ENCODE results near the gene GIPC2. TPM values are rescaled to one million over a fixed set of nuclear protein-coding genes. Genes with fewer than 3 reads are reported as not detected.

GIPC2 gene
- total RNA-seq, 1 experiment from 2014 or later = 0.07 TPM

GRCh38 chr1:78176448-78176847, 130.7 kb downstream of the GIPC2 start:
- RAD21 ChIA-PET (ENCODE audit: low non-redundant PET in 1 of 2, low total read pairs in 2 of 2, uncharacterized antibody in 2 of 2, unreplicated experiment in 2 of 2) = no interaction called here
- intact Hi-C loops (cut with micrococcal nuclease) = no loop called here
- H3K36me3 ChIP-seq (ENCODE audit: control insufficient read depth in 1 of 2, insufficient read depth in 2 of 2, low read length in 2 of 2) = no peaks in the 10 kb centered on the region
- no peaks in the 10 kb centered on the region for H3K9me2 ChIP-seq (ENCODE audit: insufficient read depth)
- H3K4me3 ChIP-seq (replicated peaks in 1 of 2; ENCODE audit: low read depth in 1 of 2, low read length in 2 of 2) = no peak overlapping the region
- no peaks in the 10 kb centered on the region for H3K79me2 ChIP-seq (ENCODE audit: insufficient read depth, low read length)
- H3K9ac ChIP-seq (ENCODE audit: low read length) = no peak overlapping the region
- H3K27me3 ChIP-seq (ENCODE audit: insufficient read depth, low read length) = no peaks in the 10 kb centered on the region
- TF ChIP-seq FOSL1 (IDR thresholded peaks at IDR 0.05; ENCODE audit: low read depth) = no peak
- TF ChIP-seq, protein P1, sequence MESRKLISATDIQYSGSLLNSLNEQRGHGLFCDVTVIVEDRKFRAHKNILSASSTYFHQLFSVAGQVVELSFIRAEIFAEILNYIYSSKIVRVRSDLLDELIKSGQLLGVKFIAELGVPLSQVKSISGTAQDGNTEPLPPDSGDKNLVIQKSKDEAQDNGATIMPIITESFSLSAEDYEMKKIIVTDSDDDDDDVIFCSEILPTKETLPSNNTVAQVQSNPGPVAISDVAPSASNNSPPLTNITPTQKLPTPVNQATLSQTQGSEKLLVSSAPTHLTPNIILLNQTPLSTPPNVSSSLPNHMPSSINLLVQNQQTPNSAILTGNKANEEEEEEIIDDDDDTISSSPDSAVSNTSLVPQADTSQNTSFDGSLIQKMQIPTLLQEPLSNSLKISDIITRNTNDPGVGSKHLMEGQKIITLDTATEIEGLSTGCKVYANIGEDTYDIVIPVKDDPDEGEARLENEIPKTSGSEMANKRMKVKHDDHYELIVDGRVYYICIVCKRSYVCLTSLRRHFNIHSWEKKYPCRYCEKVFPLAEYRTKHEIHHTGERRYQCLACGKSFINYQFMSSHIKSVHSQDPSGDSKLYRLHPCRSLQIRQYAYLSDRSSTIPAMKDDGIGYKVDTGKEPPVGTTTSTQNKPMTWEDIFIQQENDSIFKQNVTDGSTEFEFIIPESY (IDR thresholded peaks at IDR 0.05; ENCODE audit: extremely low read depth, insufficient replicate concordance, low read length) = no peak
- TF ChIP-seq CBX3 (IDR thresholded peaks at IDR 0.05; ENCODE audit: low read depth) = no peak
- no peak for TF ChIP-seq POLR2A (IDR thresholded peaks at IDR 0.05; ENCODE audit: borderline replicate concordance, extremely low read depth, insufficient read depth, insufficient read length)
- no peak for TF ChIP-seq ZNF274 (IDR thresholded peaks at IDR 0.05; ENCODE audit: low read depth, low read length)
- TF ChIP-seq, protein P2, sequence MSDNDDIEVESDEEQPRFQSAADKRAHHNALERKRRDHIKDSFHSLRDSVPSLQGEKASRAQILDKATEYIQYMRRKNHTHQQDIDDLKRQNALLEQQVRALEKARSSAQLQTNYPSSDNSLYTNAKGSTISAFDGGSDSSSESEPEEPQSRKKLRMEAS (IDR thresholded peaks at IDR 0.05) = no peak
- no peak for TF ChIP-seq SP1 (IDR thresholded peaks at IDR 0.05; ENCODE audit: low read depth)
- no peak for TF ChIP-seq RAD21 (IDR thresholded peaks at IDR 0.05; ENCODE audit: low read depth)
- no peaks in the 10 kb centered on the region for H3K9me3 ChIP-seq (ENCODE audit: control insufficient read depth in 1 of 2, insufficient read depth in 1 of 2, low read depth in 1 of 2, low read length in 2 of 2)
- CTCF ChIA-PET = no interaction called here
- H2AFZ ChIP-seq (ENCODE audit: low read depth, low read length, poor library complexity, severe bottlenecking) = no peak overlapping the region
- no peak for DNase-seq (ENCODE audit: low read depth, low spot score)
- ATAC-seq = no peak
- H3K4me2 ChIP-seq (ENCODE audit: low read length) = no peak overlapping the region
- H3K27ac ChIP-seq (ENCODE audit: low read depth, low read length) = no peak overlapping the region
- POLR2A ChIA-PET = no interaction called here
- no peaks in the 10 kb centered on the region for H4K20me1 ChIP-seq (ENCODE audit: insufficient read depth)
- BruUV-seq (replicated peaks) = no TSS peak
- no peaks in the 10 kb centered on the region for H3K4me1 ChIP-seq (ENCODE audit: control insufficient read depth in 1 of 2, insufficient read depth in 2 of 2, low read length in 2 of 2)

- no peaks in the 10 kb centered on the region for H3K36me3 ChIP-seq (ENCODE audit: control insufficient read depth in 1 of 2, insufficient read depth in 2 of 2, low read length in 2 of 2)
- no TSS peak for BruUV-seq (replicated peaks)
- CTCF ChIA-PET = no interaction called here
- ATAC-seq (no peak), DNase-seq (ENCODE audit: low read depth, low spot score) (no peak)
- no peak overlapping the region for H3K27ac ChIP-seq (ENCODE audit: low read depth, low read length)
- H3K27me3 ChIP-seq (ENCODE audit: insufficient read depth, low read length) = no peaks in the 10 kb centered on the region
- intact Hi-C loops (cut with micrococcal nuclease) = no loop called here
- H3K4me2 ChIP-seq (ENCODE audit: low read length) = no peak overlapping the region
- no peaks in the 10 kb centered on the region for H3K79me2 ChIP-seq (ENCODE audit: insufficient read depth, low read length)
- H3K9me2 ChIP-seq (ENCODE audit: insufficient read depth) = no peaks in the 10 kb centered on the region
- RAD21 ChIA-PET (ENCODE audit: low non-redundant PET in 1 of 2, low total read pairs in 2 of 2, uncharacterized antibody in 2 of 2, unreplicated experiment in 2 of 2) = no interaction called here
- H3K4me1 ChIP-seq (ENCODE audit: control insufficient read depth in 1 of 2, insufficient read depth in 2 of 2, low read length in 2 of 2) = no peaks in the 10 kb centered on the region
- H4K20me1 ChIP-seq (ENCODE audit: insufficient read depth) = no peaks in the 10 kb centered on the region
- H3K9ac ChIP-seq (ENCODE audit: low read length) = no peak overlapping the region
- H3K9me3 ChIP-seq (ENCODE audit: control insufficient read depth in 1 of 2, insufficient read depth in 1 of 2, low read depth in 1 of 2, low read length in 2 of 2) = no peaks in the 10 kb centered on the region
- POLR2A ChIA-PET = no interaction called here
- H3K4me3 ChIP-seq (replicated peaks in 1 of 2; ENCODE audit: low read depth in 1 of 2, low read length in 2 of 2) = no peak overlapping the region
- no peak overlapping the region for H2AFZ ChIP-seq (ENCODE audit: low read depth, low read length, poor library complexity, severe bottlenecking)
- TF ChIP-seq JUND (IDR thresholded peaks at IDR 0.05) = no peak
- TF ChIP-seq RAD21 (IDR thresholded peaks at IDR 0.05; ENCODE audit: low read depth) = no peak
- no peak for TF ChIP-seq POLR2AphosphoS5 (IDR thresholded peaks at IDR 0.05; ENCODE audit: low read depth, low read length)
- TF ChIP-seq SIN3A (IDR thresholded peaks at IDR 0.05; ENCODE audit: low read depth) = no peak
- TF ChIP-seq REST (IDR thresholded peaks at IDR 0.05; ENCODE audit: low read depth) = no peak
- TF ChIP-seq, protein P1 (IDR thresholded peaks at IDR 0.05; ENCODE audit: extremely low read depth, insufficient replicate concordance, low read length) = no peak
- no peak for TF ChIP-seq TCF7L2 (IDR thresholded peaks at IDR 0.05; ENCODE audit: borderline replicate concordance, extremely low read depth, insufficient read depth, insufficient read length)
Measured at GRCh38 chr1:78177708-78178270, 132.0 kb downstream of the GIPC2 start.

Data from HCT116 (cell line).